Breast epithelium (tissue), 4 donors: ENCODE data around the gene EFHC2. TPM values are rescaled to one million over a fixed set of nuclear protein-coding genes. Genes with fewer than 3 reads are reported as not detected.
A peak's percentile ranks its signal among the peaks of the same experiment; 100 is the strongest.

Source experiments
- DNase-seq, 2 donors: peaks; one replicate each; pipeline ENCODE4 v3.0.0-alpha.2; 2019; ENCODE audit warnings: low spot score in 2 of 2
- H3K27ac ChIP-seq, 2 donors: fragments of 200-600 bp; sonication (generic) in 1 of 2; one replicate each; pipeline ENCODE4 v1.5.1; 2016 to 2019; ENCODE audit warnings: mild to moderate bottlenecking in 1 of 2
- H3K27me3 ChIP-seq, 2 donors: fragments of 200-600 bp; sonication (generic) in 1 of 2; one replicate each; pipeline versions ENCODE4 v1.5.1 to v1.6.0; 2017 to 2019; ENCODE audit warnings: control low read depth in 1 of 2, mild to moderate bottlenecking in 1 of 2
- H3K36me3 ChIP-seq: fragments of 200-600 bp; one replicate; pipeline ENCODE4 v1.5.1; 2019
- H3K4me1 ChIP-seq, 2 donors: fragments of 200-600 bp; sonication (generic); one replicate each; pipeline ENCODE4 v1.5.1; 2016 to 2019; ENCODE audit warnings: control low read depth in 1 of 2
- H3K4me3 ChIP-seq, 3 donors: fragments of 200-600 bp; sonication (generic); 1 replicate in 2 of 3; 2 replicates in 1 of 3; pipeline ENCODE4 v1.5.1; 2016 to 2019; ENCODE audit warnings: mild to moderate bottlenecking in 3 of 3, moderate library complexity in 2 of 3
- H3K9me3 ChIP-seq, 2 donors: fragments of 200-600 bp; sonication (generic) in 1 of 2; one replicate each; pipeline ENCODE4 v1.5.1; 2016 to 2019; ENCODE audit warnings: control low read depth in 1 of 2
- CTCF ChIP-seq, 3 donors: fragments of 450-650 bp; IDR thresholded peaks; one replicate each; pipeline ENCODE4 v1.5.1; 2016 to 2017; ENCODE audit warnings: antibody characterized with exemption in 3 of 3, mild to moderate bottlenecking in 3 of 3, moderate library complexity in 3 of 3
- POLR2A ChIP-seq: fragments of 450-650 bp; IDR thresholded peaks from one replicate; pipeline ENCODE4 v1.6.1; 2016; ENCODE audit warnings: antibody characterized with exemption, mild to moderate bottlenecking, moderate library complexity
- POLR2AphosphoS5 ChIP-seq, 3 donors: sonication (generic); formaldehyde crosslinking; IDR thresholded peaks; one replicate each; pipeline ENCODE4 v1.6.1; 2017; ENCODE audit warnings: antibody characterized with exemption in 3 of 3
- intact Hi-C: fragments of 100-400 bp; cut with DNase I; formaldehyde crosslinking; loops from one replicate; pipeline ENCODE4 v1.15.1; 2023; ENCODE audit warnings: low total_unique reads
- total RNA-seq, 3 donors: library from RNA; depleted of rRNA; stranded (reverse); fragments of >200 nt; gene quantifications; one replicate each; pipeline ENCODE4 v1.1.0, GENCODE V29; 2016

The EFHC2 gene
- total RNA-seq, 3 donors from 2014 or later, result 0.32 to 1.9 (median 0.66) TPM

GRCh38 chrX:44228621-44229020 is 114.9 kb downstream of the EFHC2 start:
- DNase-seq, result no peak
- Histone ChIP-seq H3K9me3 (no peaks in the 10 kb centered on the region), H3K27me3 (peaks cover 0 to 26% of the 10 kb centered on the region in 2 donors), H3K4me3 (no peak overlapping the region), H3K36me3 (no peaks in the 10 kb centered on the region), H3K4me1 (no peaks in the 10 kb centered on the region), H3K27ac (peak overlapping the region; percentile 8 to 18)
- intact Hi-C loops, result no loop called here
- TF ChIP-seq POLR2A (no peak), POLR2AphosphoS5 (IDR thresholded peaks at IDR 0.05) (no peak), CTCF (IDR thresholded peaks at IDR 0.05) (no peak)

- H3K36me3 ChIP-seq, result no peaks in the 10 kb centered on the region
- H3K27ac ChIP-seq, result no peak overlapping the region
- no peak overlapping the region for H3K4me3 ChIP-seq
- H3K27me3 ChIP-seq, result peaks cover 0 to 26% of the 10 kb centered on the region in 2 donors
- TF ChIP-seq POLR2AphosphoS5 (IDR thresholded peaks at IDR 0.05) (no peak), POLR2A (no peak), CTCF (IDR thresholded peaks at IDR 0.05) (no peak)
- intact Hi-C loops, result no loop called here
- no peaks in the 10 kb centered on the region for H3K9me3 ChIP-seq
- no peak for DNase-seq
- no peaks in the 10 kb centered on the region for H3K4me1 ChIP-seq
Observed at GRCh38 chrX:44227991-44228390, 115.5 kb downstream of the EFHC2 start.

- intact Hi-C loops, result no loop called here
- no peaks in the 10 kb centered on the region for H3K9me3 ChIP-seq
- H3K36me3 ChIP-seq, result no peaks in the 10 kb centered on the region
- peaks cover 0 to 33% of the 10 kb centered on the region in 2 donors for H3K27me3 ChIP-seq
- H3K4me1 ChIP-seq, result no peaks in the 10 kb centered on the region
- no peak for DNase-seq
- no peak for TF ChIP-seq CTCF (IDR thresholded peaks at IDR 0.05)
- no peak for TF ChIP-seq POLR2AphosphoS5 (IDR thresholded peaks at IDR 0.05)
- no peak for TF ChIP-seq POLR2A
- no peak overlapping the region for H3K4me3 ChIP-seq
- no peak overlapping the region for H3K27ac ChIP-seq
Observed at GRCh38 chrX:44225667-44226066, 117.8 kb downstream of the EFHC2 start.

- no peak overlapping the region for H3K4me3 ChIP-seq
- no peaks in the 10 kb centered on the region for H3K36me3 ChIP-seq
- TF ChIP-seq POLR2A (no peak), CTCF (IDR thresholded peaks at IDR 0.05) (no peak), POLR2AphosphoS5 (IDR thresholded peaks at IDR 0.05) (no peak)
- DNase-seq, result no peak
- H3K27me3 ChIP-seq, result peaks cover 0 to 36% of the 10 kb centered on the region in 2 donors
- no peak overlapping the region for H3K27ac ChIP-seq
- H3K4me1 ChIP-seq, result no peaks in the 10 kb centered on the region
- intact Hi-C loops, result no loop called here
- H3K9me3 ChIP-seq, result no peaks in the 10 kb centered on the region
Observed at GRCh38 chrX:44224760-44225159, 118.7 kb downstream of the EFHC2 start.

GRCh38 chrX:44223150-44223549 is 120.3 kb downstream of the EFHC2 start:
- H3K36me3 ChIP-seq, result no peaks in the 10 kb centered on the region
- H3K27ac ChIP-seq, result peak overlapping the region in 1 of 2 donors; percentile 15
- H3K4me1 ChIP-seq, result no peaks in the 10 kb centered on the region
- DNase-seq, result peak in 1 of 2 donors; percentile 47
- no peaks in the 10 kb centered on the region for H3K9me3 ChIP-seq
- intact Hi-C loops, result no loop called here
- H3K4me3 ChIP-seq, result no peak overlapping the region
- TF ChIP-seq POLR2AphosphoS5 (IDR thresholded peaks at IDR 0.05) (peak in 1 of 3 donors; percentile 23), CTCF (IDR thresholded peaks at IDR 0.05) (no peak)
- H3K27me3 ChIP-seq, result peaks cover 0 to 30% of the 10 kb centered on the region in 2 donors
